Body of pancreas (tissue), 4 donors: ENCODE measurements around the gene AKAP13. TPM values are rescaled to one million over a fixed set of nuclear protein-coding genes. Genes with fewer than 3 reads are reported as not detected.
"Not testable (repeated sequence)": the region's sequence is repeated elsewhere in the genome, so short reads cannot be mapped to it uniquely, and the experiment has no call there.

ENCODE experiments used
- ATAC-seq: fragments of 150-250 bp; one replicate; pipeline ENCODE4 v1.9.1; 2016
- DNase-seq, 4 donors: peaks; one replicate each; pipeline ENCODE4 v3.0.0-alpha.2; 2019
- H3K27ac ChIP-seq, 4 donors: fragments of 200-600 bp; sonication (generic); 1 replicate in 3 of 4; 2 replicates in 1 of 4; pipeline versions ENCODE4 v1.5.1 to v1.6.1; 2016 to 2019; ENCODE audit warnings: mild to moderate bottlenecking in 1 of 4, mixed read lengths in 1 of 4, moderate library complexity in 1 of 4
- H3K27me3 ChIP-seq, 2 donors: fragments of 200-600 bp; sonication (generic); one replicate each; pipeline ENCODE4 v1.6.0; 2016; ENCODE audit warnings: mild to moderate bottlenecking in 1 of 2
- H3K36me3 ChIP-seq, 2 donors: fragments of 200-600 bp; sonication (generic); replicated peaks in 1 of 2; 2 replicates each; pipeline ENCODE4 v1.5.1; 2016; ENCODE audit warnings: low read depth in 2 of 2; ENCODE audit not compliant: insufficient read depth in 1 of 2
- H3K4me1 ChIP-seq: fragments of 200-600 bp; sonication (generic); one replicate; pipeline ENCODE4 v1.6.0; 2016
- H3K4me3 ChIP-seq, 2 donors: fragments of 200-600 bp; sonication (generic); 1 replicate in 1 of 2; 2 replicates in 1 of 2; pipeline ENCODE4 v1.5.1; 2016 to 2019
- H3K9me3 ChIP-seq, 3 donors: fragments of 200-600 bp; sonication (generic); 1 replicate in 2 of 3; 2 replicates in 1 of 3; pipeline ENCODE4 v1.5.1; 2016
- CTCF ChIP-seq, 7 experiments: fragments of 450-650 bp in 4 of 7; fragments of 200-600 bp in 3 of 7; sonication (generic) in 3 of 7; IDR thresholded peaks; one replicate each; pipeline ENCODE4 v1.5.1; 2016 to 2019; ENCODE audit warnings: antibody characterized with exemption in 7 of 7
- POLR2A ChIP-seq, 3 donors: fragments of 450-650 bp; IDR thresholded peaks; one replicate each; pipeline ENCODE4 v1.6.1; 2016; ENCODE audit warnings: antibody characterized with exemption in 3 of 3, mild to moderate bottlenecking in 2 of 3
- WGBS, 2 donors: methylation state at CpG; one replicate each; pipeline ENCODE4 v1.1.5; 2017; 5-methylcytosine and 5-hydroxymethylcytosine counted together
- intact Hi-C: fragments of 100-400 bp; cut with DNase I; formaldehyde crosslinking; loops from one replicate; pipeline ENCODE4 v1.15.1; 2023
- total RNA-seq, 2 donors: library from RNA; depleted of rRNA; stranded (reverse); fragments of >200 nt; gene quantifications; one replicate each; pipeline ENCODE4 v1.1.0, GENCODE V29; 2016

AKAP13 gene
- total RNA-seq, 2 donors from 2014 or later, result 102 to 160 TPM

GRCh38 chr15:85485956-85486567 is 105.7 kb downstream of the AKAP13 start:
- Histone ChIP-seq H3K36me3 (no peaks in the 10 kb centered on the region), H3K4me3 (no peak overlapping the region), H3K27me3 (no peaks in the 10 kb centered on the region), H3K9me3 (no peaks in the 10 kb centered on the region), H3K4me1 (peaks cover 14% of the 10 kb centered on the region), H3K27ac (no peak overlapping the region)
- TF ChIP-seq POLR2A (IDR thresholded peaks at IDR 0.05), result no peak
- peak; percentile 45 to 83 (median 79) for TF ChIP-seq CTCF (IDR thresholded peaks at IDR 0.05)
- intact Hi-C loops, result no loop called here
- peak; percentile 46 to 80 (median 76) for DNase-seq
- peak; percentile 71 for ATAC-seq

GRCh38 chr15:85487796-85488195 is 107.4 kb downstream of the AKAP13 start:
- H3K4me3 ChIP-seq, intact Hi-C loops, H3K27me3 ChIP-seq, DNase-seq, H3K27ac ChIP-seq, ATAC-seq, H3K9me3 ChIP-seq, H3K36me3 ChIP-seq: not testable (repeated sequence)
- H3K4me1 ChIP-seq, result peaks cover 14% of the 10 kb centered on the region
- 71 to 80% methylated on average over 7 of the region's 7 CpGs for WGBS, 2 donors

GRCh38 chr15:85488997-85489396 is 108.6 kb downstream of the AKAP13 start:
- no peaks in the 10 kb centered on the region for H3K9me3 ChIP-seq
- 46 to 54% methylated on average over 1 of the region's 1 CpG for WGBS, 2 donors
- intact Hi-C loops, result no loop called here
- DNase-seq, result no peak
- no peaks in the 10 kb centered on the region for H3K36me3 ChIP-seq
- no peak for ATAC-seq
- no peaks in the 10 kb centered on the region for H3K27me3 ChIP-seq
- no peak overlapping the region for H3K27ac ChIP-seq
- peaks cover 10% of the 10 kb centered on the region for H3K4me1 ChIP-seq
- TF ChIP-seq CTCF (IDR thresholded peaks at IDR 0.05), result no peak
- no peak for TF ChIP-seq POLR2A (IDR thresholded peaks at IDR 0.05)
- no peak overlapping the region for H3K4me3 ChIP-seq

DNA sequence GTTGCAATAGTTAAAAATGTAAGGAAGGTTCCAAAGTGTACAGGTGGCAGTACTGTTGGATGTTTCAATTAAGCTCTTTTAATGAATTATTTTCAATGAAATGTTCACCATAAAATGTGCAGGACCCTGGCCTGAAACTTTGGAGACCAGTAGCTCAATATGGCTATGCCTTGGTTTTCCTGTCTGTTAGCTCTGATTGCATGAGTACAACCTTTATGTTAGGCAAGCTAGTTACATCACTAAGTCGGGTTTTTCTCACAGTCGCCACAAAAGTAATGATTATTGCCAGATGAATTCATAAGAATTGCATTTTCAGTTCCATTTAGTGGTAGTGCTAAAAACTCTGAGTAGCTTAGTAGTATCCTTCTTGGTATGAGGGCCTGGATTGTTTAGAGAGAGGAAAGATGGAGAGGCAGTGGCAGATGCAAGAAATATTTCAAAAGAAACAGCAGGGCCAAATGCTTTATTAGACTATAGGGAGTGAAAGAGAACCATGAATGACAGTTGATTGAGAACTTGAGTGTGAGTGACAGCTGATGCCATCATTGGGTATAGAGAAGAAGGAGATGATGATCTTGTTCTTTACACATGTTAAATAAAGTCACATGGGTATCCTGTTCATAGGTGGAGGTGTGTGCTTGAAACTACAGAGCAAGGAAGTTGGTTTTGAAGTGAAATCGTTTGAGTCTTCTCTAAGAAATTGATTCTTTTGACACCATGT is 109.5 kb downstream of the AKAP13 start:
- Histone ChIP-seq H3K4me1 (peaks cover 14% of the 10 kb centered on the region), H3K27me3 (no peaks in the 10 kb centered on the region), H3K4me3 (no peak overlapping the region), H3K36me3 (no peaks in the 10 kb centered on the region), H3K9me3 (no peaks in the 10 kb centered on the region), H3K27ac (no peak overlapping the region)
- ATAC-seq (no peak), DNase-seq (no peak)
- 74 to 77% methylated on average over 3 of the region's 3 CpGs for WGBS, 2 donors
- TF ChIP-seq POLR2A (IDR thresholded peaks at IDR 0.05), result no peak
- TF ChIP-seq CTCF (IDR thresholded peaks at IDR 0.05), result no peak
- intact Hi-C loops, result no loop called here

DNA sequence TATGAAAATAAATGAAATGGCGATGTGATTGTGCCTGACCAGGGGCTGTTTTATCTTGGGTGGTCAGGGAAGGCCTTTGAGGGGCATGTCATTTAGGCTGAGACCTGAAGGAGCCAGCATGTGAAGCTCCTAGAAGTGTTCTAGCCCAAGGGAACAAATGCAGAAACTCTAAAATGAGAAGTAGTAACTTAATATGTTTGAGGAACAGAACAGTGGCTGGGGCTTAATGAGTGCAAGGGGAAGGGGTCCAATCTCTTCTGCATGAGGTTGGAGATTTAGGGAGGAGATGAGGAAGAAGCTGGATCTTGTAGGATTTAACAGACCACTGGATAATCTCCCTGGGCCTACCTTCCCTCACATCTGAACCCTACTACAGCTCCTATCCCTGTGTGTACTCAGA is 110.5 kb downstream of the AKAP13 start:
- TF ChIP-seq CTCF (IDR thresholded peaks at IDR 0.05) (no peak), POLR2A (IDR thresholded peaks at IDR 0.05) (no peak)
- DNase-seq (no peak), ATAC-seq (no peak)
- H3K9me3 ChIP-seq, result no peaks in the 10 kb centered on the region
- no peak overlapping the region for H3K27ac ChIP-seq
- intact Hi-C loops, result no loop called here
- peaks cover 15% of the 10 kb centered on the region for H3K4me1 ChIP-seq
- H3K36me3 ChIP-seq, result no peaks in the 10 kb centered on the region
- no peak overlapping the region for H3K4me3 ChIP-seq
- H3K27me3 ChIP-seq, result no peaks in the 10 kb centered on the region
- 57 to 71% methylated on average over 1 of the region's 1 CpG for WGBS, 2 donors
